Activated CD4-positive, CD25-positive, alpha-beta regulatory T cell treated with anti-CD3 and anti-CD28 coated beads, Interleukin-2, amount 50 U/mL, for 16 hours (primary cell): ENCODE measurements around the gene ARHGEF11.

Experiments used
- DNase-seq: peaks from one replicate; pipeline ENCODE4 v3.0.0-alpha.2; 2020; ENCODE audit warnings: low read depth, low spot score

Gene ARHGEF11

DNA sequence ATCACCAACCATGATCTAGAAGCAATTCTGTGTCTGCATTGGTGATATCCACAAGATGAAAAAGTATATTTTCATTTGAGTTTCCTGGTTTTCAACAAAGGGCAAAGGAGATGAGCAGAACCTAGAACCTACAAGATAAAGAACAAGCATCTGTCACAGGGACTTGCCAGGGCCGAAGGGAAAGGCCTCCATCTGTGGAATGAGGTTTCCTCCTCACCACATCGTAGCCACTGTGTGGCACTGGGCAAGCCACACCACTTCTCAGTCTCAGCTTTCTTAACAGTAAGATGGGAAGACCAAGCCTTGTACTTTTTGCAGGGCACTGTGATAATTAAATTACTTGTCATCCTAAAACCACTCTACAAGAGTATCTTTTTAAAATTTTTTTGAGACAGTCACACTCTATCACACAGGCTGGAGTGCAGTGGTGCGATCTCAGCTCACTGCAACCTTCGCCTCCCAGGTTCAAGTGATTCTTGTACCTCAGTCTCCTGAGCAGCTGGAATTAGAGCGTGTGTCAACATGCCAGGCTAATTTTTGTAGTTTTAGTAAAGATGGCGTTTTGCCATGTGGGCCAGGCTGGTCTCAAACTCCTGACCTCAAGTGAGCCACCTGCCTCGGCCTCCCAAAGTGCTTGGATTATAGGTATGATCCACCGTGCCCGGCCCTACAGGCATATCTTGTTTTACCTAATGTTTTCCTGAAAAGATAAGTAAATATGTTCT, 45.8 kb downstream of the ARHGEF11 start:
- DNase-seq = no peak

- DNase-seq = no peak
Observed at GRCh38 chr1:156998840-156999500, 46.6 kb downstream of the ARHGEF11 start.

GRCh38 chr1:156998301-156998700, 47.2 kb downstream of the ARHGEF11 start:
- DNase-seq = no peak

DNA sequence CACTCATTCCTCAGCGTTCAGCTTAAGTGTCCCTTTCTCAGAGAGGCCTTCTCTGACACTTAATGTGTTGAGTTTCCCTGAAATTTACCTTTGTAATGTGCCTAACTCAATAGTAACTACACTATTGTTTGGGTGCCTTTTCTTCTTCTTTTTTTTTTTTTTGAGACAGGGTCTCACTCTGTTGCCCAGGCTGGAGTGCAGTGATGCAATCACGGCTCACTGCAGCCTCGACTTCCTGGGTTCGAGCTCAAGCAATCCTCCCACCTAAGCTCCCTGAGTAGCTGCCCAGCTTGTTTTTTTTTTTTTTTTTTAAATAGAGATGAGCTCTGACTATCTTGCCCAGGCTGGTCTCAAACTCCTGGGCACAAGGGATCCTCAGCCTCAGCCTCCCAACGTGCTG, 50.1 kb downstream of the ARHGEF11 start:
- DNase-seq = no peak

DNA sequence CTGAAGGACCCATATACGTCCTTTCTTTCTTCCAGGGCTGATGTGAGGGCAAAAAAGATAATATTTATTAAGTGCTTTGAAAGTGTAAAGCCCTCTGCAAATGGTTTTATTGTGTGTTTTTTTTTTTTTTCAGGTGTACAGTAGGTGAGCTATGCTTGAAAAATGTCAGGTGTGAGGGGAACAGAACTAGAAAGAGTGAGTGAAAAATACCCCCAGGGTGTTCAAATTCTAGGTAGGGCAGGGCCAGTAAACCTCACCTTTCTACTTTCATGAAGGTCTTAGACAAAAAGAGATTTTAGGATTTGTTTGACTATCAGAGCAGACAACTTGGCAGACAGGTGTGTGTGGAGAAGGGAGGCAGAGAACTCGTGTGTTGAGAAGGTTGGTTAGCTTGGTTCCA, 51.3 kb downstream of the ARHGEF11 start:
- DNase-seq = no peak

GRCh38 chr1:156993426-156994147, 52.0 kb downstream of the ARHGEF11 start:
- no peak for DNase-seq

GRCh38 chr1:156992215-156992614, 53.3 kb downstream of the ARHGEF11 start:
- DNase-seq = no peak

GRCh38 chr1:156987715-156988114, 57.8 kb downstream of the ARHGEF11 start:
- DNase-seq = no peak

GRCh38 chr1:156980551-156980950, 65.0 kb downstream of the ARHGEF11 start:
- DNase-seq = no peak

- DNase-seq = no peak
Observed at GRCh38 chr1:156975084-156975483, 70.5 kb downstream of the ARHGEF11 start.

DNA sequence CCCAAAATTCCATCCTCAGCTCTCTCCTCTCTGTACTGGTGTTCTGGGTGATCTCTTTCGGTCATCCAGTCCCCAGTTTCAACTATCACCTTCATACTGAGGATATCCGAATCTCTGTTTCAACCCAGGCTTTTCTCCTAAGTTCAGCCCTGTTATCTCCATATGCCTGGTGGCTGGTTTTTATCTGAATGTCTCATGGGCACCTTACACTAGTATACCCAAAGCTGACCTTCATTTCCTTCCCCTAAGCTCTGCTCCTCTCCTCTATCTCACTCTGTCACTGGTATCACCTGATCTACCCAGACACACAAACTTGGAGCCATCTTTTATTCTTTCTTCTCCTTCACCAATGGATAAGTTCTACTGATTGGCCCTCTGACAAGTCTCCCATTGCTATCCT, 72.1 kb downstream of the ARHGEF11 start:
- no peak for DNase-seq

DNA sequence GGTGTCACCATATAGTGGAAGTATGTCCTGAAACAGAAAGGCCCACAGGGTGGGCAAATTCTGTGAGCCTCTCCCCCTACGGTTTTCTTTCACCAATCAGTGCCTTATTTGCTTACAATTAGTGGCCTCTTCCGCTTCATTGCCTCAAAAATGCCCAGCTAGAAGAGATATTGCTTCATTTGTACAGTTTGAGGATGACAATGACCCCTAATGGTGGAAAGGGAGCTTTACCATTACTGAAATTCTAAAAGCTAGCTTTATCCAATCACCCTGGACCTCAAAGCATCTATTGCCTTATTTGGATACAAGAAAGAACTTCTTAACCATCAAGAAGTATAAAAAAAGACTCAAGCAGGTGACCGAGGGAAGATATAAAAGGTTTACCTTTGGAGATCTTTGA, 75.5 kb downstream of the ARHGEF11 start:
- DNase-seq = no peak

- DNase-seq = no peak
Observed at GRCh38 chr1:156969496-156969895, 76.0 kb downstream of the ARHGEF11 start.

DNA sequence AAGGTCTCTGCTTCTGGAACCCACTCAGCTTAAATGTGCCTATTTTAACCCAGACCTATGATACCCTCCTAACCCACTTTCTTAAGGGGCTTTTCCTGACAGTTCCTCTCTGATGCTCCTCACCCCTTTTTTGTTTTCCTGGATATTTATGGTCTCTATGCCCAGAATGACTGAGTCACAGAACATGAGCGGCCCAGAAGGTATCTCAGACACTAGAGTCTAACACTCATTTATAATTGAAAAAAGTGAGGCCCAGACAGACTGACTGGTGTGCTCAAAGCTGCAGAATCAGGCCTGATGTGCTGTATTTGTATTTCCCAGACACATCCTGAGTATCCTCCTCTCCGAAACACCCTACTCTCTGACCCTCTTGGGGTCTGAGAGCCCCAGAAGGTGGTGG, 81.1 kb downstream of the ARHGEF11 start:
- DNase-seq = no peak

- peak; percentile 12 for DNase-seq
Observed at GRCh38 chr1:156963621-156964020, 81.9 kb downstream of the ARHGEF11 start.

GRCh38 chr1:156961709-156962108, 83.8 kb downstream of the ARHGEF11 start:
- DNase-seq = no peak

- no peak for DNase-seq
Observed at GRCh38 chr1:156959925-156960324, 85.6 kb downstream of the ARHGEF11 start.

- DNase-seq = no peak
Observed at GRCh38 chr1:156959414-156959813, 86.1 kb downstream of the ARHGEF11 start.

GRCh38 chr1:156958247-156958714, 87.3 kb downstream of the ARHGEF11 start:
- DNase-seq = no peak

- no peak for DNase-seq
Observed at GRCh38 chr1:156957634-156958033, 87.9 kb downstream of the ARHGEF11 start.

GRCh38 chr1:156956333-156956732, 89.2 kb downstream of the ARHGEF11 start:
- DNase-seq = no peak

DNA sequence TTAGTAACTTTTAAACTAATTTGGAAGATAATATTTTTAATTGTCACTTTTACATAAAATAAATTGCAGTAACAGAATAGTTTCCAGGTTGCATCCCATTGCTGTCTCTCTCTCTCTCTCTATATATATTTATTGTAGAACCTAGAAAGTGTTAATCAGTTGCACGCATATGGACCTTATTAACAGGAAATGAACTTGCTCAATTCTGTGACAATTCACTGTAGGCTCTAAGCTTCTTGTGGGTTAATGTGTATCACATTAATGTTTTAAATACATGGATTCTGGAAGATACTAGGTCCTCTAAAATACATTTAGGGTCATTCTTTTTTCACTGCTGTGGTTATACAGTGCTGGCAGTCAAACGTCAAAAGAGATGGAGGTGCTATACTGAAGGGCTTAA, 92.0 kb downstream of the ARHGEF11 start:
- no peak for DNase-seq

DNA sequence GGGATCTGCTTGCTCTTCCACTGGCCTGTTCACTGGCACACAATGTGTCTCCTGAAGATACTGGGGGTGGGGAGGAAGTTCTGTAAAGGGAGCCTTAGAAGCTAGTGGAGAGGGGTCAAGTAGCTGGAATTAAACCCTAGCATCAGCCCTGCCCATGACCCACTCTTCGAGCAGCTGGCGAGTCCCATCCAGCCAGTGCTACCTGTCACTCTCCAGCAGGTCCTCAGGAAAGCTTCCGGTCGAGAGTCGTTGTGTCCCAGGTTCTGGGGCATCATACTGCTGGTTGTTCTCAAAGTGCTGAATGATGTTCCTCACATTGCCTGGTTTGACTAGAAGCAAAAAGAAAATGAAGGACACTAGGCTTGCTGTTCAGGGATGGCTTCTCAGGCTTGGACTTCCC, 94.2 kb downstream of the ARHGEF11 start:
- no peak for DNase-seq
